Measurements from ENCODE around the gene CNTNAP2.

The CNTNAP2 gene

DNA sequence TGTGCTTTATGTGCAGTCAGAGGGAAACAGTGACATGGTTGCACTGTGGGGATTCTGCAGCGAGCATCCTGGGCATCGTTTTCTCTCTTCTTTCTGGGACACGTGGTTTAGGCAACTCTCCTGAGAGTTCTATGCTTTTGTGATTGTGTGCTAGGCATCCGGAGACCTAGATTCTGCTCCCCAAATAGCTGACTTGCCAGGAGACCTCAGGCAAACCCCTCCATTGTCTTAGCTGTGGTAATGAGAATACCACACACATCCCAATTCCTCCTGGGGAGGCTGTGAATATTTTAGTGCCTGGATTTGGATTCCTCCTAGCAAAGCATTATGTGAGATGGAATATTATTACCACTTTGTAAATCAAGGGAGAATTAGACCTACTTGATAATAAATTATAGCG lies 1862.0 kb downstream of the CNTNAP2 start:
- Histone ChIP-seq H3K4me3 (ENCODE audit: low read length) (no peak overlapping the region), H3K4me1 (ENCODE audit: control insufficient read depth, low read depth, low read length) (no peaks in the 10 kb centered on the region), H3K27me3 (ENCODE audit: control insufficient read depth, insufficient read depth, low read length) (no peaks in the 10 kb centered on the region), H3K27ac (ENCODE audit: low read length) (no peak overlapping the region), H3K36me3 (ENCODE audit: control insufficient read depth, low read depth, low read length) (no peaks in the 10 kb centered on the region), H3K9me3 (ENCODE audit: control insufficient read depth, low read depth, low read length) (no peaks in the 10 kb centered on the region), H3K9ac (ENCODE audit: low read length) (no peak overlapping the region)

DNA sequence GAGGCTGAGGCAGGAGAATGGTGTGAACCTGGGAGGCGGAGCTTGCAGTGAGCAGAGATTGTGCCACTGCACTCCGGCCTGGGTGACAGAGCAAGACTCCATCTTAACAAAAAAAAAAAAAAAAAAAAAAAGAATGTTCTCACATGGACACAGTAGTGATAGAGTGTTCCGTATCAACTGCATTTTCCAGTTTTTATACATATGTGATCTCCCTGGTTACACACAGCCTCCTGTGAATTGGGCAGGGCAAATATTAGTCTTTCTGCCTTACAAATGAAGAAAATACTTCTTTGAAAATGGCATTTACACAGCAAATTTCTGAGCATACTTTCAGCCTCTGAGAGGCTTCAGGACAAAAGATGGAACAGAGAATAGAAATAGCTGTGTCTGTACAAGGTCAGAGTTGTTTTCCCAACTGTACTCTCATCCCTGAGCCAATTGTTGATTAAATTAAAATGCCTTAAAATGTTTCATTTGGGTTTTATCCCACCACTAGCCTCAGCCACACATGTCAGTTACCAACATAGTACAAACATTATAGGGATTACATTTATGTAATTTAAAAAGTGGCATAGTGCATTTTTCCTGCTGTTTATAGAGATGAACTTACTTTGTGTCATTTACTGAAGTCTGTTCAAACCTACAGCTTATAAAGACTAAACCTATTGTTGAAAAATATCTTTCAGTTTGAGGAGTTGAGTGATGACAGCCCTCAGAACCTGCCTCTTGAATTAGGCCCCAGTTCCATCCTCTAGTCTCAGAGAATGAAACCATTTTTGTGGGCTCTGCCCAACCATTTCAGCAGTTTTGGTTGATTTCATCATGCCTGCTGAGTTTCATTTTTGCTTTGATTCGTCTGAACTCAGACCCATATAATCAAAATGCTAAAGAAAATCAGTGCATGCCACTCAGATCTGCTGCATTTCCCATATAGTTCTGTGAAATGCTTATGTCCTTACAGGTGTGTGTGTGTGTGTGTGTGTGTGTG lies 1864.5 kb downstream of the CNTNAP2 start:
- H3K36me3 ChIP-seq (ENCODE audit: control insufficient read depth, low read depth, low read length), result no peaks in the 10 kb centered on the region
- no peak overlapping the region for H3K27ac ChIP-seq (ENCODE audit: low read length)
- H3K4me3 ChIP-seq (ENCODE audit: low read length), result no peak overlapping the region
- no peaks in the 10 kb centered on the region for H3K9me3 ChIP-seq (ENCODE audit: control insufficient read depth, low read depth, low read length)
- H3K4me1 ChIP-seq (ENCODE audit: control insufficient read depth, low read depth, low read length), result peaks cover 9% of the 10 kb centered on the region
- H3K9ac ChIP-seq (ENCODE audit: low read length), result no peak overlapping the region
- H3K27me3 ChIP-seq (ENCODE audit: control insufficient read depth, insufficient read depth, low read length), result no peaks in the 10 kb centered on the region

DNA sequence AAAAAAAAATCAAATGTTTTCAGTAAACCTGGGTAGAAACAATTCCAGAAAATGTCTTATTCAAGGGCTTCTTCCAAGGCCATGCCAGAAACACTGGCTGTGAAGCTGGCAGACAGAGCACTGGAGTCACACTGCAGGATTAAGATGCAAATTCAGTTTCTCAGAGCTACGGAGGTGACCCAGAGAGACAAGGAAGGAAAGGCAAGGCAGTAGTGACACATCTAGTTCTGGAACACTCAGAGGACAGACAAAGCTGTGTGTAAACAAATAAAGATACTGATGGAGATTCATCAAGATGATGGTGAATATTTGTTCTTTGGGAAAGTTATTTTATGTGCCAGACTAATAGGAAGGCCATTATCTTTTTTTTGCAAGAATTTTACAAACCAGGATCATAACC lies 1865.7 kb downstream of the CNTNAP2 start:
- Histone ChIP-seq H3K4me1 (ENCODE audit: control insufficient read depth, low read depth, low read length) (peaks cover 9% of the 10 kb centered on the region), H3K9ac (ENCODE audit: low read length) (no peak overlapping the region), H3K27me3 (ENCODE audit: control insufficient read depth, insufficient read depth, low read length) (no peaks in the 10 kb centered on the region), H3K9me3 (ENCODE audit: control insufficient read depth, low read depth, low read length) (no peaks in the 10 kb centered on the region), H3K36me3 (ENCODE audit: control insufficient read depth, low read depth, low read length) (no peaks in the 10 kb centered on the region), H3K4me3 (ENCODE audit: low read length) (no peak overlapping the region), H3K27ac (ENCODE audit: low read length) (no peak overlapping the region)

DNA sequence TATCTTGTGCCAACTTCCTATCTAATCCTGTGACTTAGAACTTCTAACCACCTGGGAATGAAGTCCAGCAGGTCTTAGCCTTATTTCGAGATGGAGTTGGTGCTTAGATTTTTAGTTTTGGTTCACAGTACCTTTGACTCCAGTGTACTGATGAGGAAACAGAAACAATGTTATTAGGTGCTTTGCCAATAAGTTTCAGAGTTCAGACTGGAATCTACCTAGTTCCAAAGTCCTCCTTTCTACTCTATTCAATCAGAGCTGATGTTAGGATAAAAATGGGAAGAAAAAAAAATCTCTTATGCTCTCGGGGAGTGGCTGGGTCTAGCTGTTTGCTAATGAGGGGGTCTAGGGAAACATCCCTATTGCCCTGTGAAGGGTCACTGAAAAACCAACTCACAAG lies 1867.7 kb downstream of the CNTNAP2 start:
- Histone ChIP-seq H3K36me3 (ENCODE audit: control insufficient read depth, low read depth, low read length) (no peaks in the 10 kb centered on the region), H3K4me1 (ENCODE audit: control insufficient read depth, low read depth, low read length) (peaks cover 9% of the 10 kb centered on the region), H3K27me3 (ENCODE audit: control insufficient read depth, insufficient read depth, low read length) (no peaks in the 10 kb centered on the region), H3K4me3 (ENCODE audit: low read length) (no peak overlapping the region), H3K9me3 (ENCODE audit: control insufficient read depth, low read depth, low read length) (peaks cover under 1% of the 10 kb centered on the region), H3K9ac (ENCODE audit: low read length) (no peak overlapping the region), H3K27ac (ENCODE audit: low read length) (no peak overlapping the region)

DNA sequence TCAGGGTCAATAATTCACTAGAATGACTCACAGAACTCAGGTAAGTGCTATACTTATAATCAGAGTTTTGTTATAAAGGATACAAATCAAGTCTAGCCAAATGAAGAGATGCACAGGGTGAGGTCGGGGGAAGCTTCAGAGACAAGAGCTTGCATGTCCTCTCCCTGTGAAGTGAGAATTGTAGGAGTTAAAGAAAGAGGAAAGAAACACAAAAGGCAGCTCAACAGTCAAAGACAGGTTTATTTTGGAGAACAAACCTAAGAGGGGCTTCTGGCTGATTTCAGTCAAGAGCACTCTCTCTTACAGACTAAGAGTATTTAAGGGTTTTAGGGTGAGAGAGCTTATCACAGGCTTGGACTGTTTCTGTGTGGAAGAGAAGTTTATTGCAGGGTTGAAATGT lies 1873.5 kb downstream of the CNTNAP2 start:
- no peak overlapping the region for H3K27ac ChIP-seq (ENCODE audit: low read length)
- H3K4me3 ChIP-seq (ENCODE audit: low read length), result no peak overlapping the region
- no peaks in the 10 kb centered on the region for H3K27me3 ChIP-seq (ENCODE audit: control insufficient read depth, insufficient read depth, low read length)
- H3K4me1 ChIP-seq (ENCODE audit: control insufficient read depth, low read depth, low read length), result peaks cover 9% of the 10 kb centered on the region
- no peak overlapping the region for H3K9ac ChIP-seq (ENCODE audit: low read length)
- peaks cover 10% of the 10 kb centered on the region for H3K9me3 ChIP-seq (ENCODE audit: control insufficient read depth, low read depth, low read length)
- H3K36me3 ChIP-seq (ENCODE audit: control insufficient read depth, low read depth, low read length), result no peaks in the 10 kb centered on the region

DNA sequence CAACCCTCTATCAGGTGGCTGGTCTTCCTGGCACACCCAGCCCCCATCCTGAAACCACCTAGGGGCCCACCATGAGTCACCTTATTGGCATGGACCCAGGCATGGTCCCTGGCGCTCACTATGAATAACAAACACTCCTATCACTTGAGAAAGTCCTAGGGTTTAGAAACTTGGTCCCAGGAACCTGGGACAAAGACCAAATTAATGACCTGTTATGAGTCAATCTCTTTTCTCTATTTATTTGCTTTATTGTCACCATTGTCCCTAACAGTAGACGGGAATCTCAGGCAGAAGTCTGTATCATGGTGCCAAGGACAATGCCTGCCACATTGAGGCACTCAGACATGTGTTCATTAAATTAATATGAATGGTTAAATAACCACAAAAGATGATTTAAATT lies 1874.3 kb downstream of the CNTNAP2 start:
- Histone ChIP-seq H3K9me3 (ENCODE audit: control insufficient read depth, low read depth, low read length) (peaks cover 10% of the 10 kb centered on the region), H3K27ac (ENCODE audit: low read length) (no peak overlapping the region), H3K4me1 (ENCODE audit: control insufficient read depth, low read depth, low read length) (peaks cover under 1% of the 10 kb centered on the region), H3K9ac (ENCODE audit: low read length) (no peak overlapping the region), H3K27me3 (ENCODE audit: control insufficient read depth, insufficient read depth, low read length) (no peaks in the 10 kb centered on the region), H3K4me3 (ENCODE audit: low read length) (no peak overlapping the region), H3K36me3 (ENCODE audit: control insufficient read depth, low read depth, low read length) (no peaks in the 10 kb centered on the region)

DNA sequence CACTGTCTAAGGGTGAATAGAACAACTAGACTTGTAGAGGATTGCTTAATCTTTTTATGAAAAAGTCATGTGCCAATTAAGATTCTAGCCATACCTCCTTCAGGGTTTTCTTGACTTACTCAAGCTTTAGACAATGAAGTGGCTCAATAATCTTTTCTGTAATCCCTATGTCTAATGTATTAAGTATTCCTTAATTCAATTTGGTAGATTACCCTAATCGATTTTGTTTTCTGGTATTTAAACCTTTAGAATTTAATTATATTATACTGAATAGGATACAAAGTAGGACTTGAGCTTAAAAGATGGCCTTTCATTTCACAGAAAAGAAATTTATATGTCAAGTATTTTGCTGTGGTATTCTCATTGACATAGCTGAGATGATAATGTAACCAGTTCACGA lies 1876.1 kb downstream of the CNTNAP2 start:
- Histone ChIP-seq H3K27ac (ENCODE audit: low read length) (no peak overlapping the region), H3K27me3 (ENCODE audit: control insufficient read depth, insufficient read depth, low read length) (no peaks in the 10 kb centered on the region), H3K9ac (ENCODE audit: low read length) (no peak overlapping the region), H3K9me3 (ENCODE audit: control insufficient read depth, low read depth, low read length) (peaks cover 10% of the 10 kb centered on the region), H3K4me1 (ENCODE audit: control insufficient read depth, low read depth, low read length) (no peaks in the 10 kb centered on the region), H3K36me3 (ENCODE audit: control insufficient read depth, low read depth, low read length) (no peaks in the 10 kb centered on the region), H3K4me3 (ENCODE audit: low read length) (no peak overlapping the region)

DNA sequence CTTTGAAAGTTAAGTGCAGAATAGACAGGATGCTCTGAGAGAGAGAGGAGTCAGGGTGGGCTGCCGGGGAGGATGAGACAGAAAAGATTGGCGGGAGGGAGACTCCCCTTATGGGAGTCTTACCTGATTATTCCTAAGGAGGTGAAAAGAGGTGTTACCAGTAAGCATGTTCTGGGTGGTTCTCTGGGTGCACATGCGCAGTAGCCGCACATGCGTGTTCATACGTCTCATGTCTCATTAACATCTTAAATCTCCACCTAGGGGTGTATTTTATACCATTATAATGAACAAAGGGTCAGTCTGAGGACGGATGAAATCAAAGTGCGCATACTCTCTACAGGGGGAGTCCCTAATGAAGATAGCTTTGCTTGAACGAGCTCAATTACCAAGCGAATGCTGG lies 1881.0 kb downstream of the CNTNAP2 start:
- Histone ChIP-seq H3K4me1 (ENCODE audit: control insufficient read depth, low read depth, low read length) (peaks cover 8% of the 10 kb centered on the region), H3K9me3 (ENCODE audit: control insufficient read depth, low read depth, low read length) (no peaks in the 10 kb centered on the region), H3K9ac (ENCODE audit: low read length) (no peak overlapping the region), H3K4me3 (ENCODE audit: low read length) (no peak overlapping the region), H3K27me3 (ENCODE audit: control insufficient read depth, insufficient read depth, low read length) (no peaks in the 10 kb centered on the region), H3K27ac (ENCODE audit: low read length) (no peak overlapping the region), H3K36me3 (ENCODE audit: control insufficient read depth, low read depth, low read length) (no peaks in the 10 kb centered on the region)

DNA sequence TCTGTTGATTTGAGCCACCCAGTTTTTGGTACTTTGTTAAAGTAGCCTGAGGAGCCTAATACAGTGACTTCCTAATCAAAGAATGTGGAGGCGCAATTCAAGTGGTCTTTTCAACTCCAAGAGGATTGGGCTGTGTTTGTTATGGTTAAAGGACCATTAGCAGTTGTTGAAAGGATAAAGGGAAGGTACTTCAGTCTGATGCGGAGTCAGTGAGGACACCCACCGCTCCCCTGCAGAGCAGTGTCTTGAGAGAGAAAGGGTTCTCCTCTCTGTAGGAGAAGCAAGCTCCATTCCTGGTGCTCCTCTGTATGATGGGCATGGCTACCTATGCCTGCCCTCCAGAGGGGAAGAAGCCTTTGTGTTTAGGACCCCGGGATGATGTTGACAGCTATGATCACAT lies 1883.4 kb downstream of the CNTNAP2 start:
- H3K9ac ChIP-seq (ENCODE audit: low read length), result no peak overlapping the region
- H3K36me3 ChIP-seq (ENCODE audit: control insufficient read depth, low read depth, low read length), result no peaks in the 10 kb centered on the region
- no peaks in the 10 kb centered on the region for H3K9me3 ChIP-seq (ENCODE audit: control insufficient read depth, low read depth, low read length)
- H3K4me1 ChIP-seq (ENCODE audit: control insufficient read depth, low read depth, low read length), result peaks cover 8% of the 10 kb centered on the region
- H3K27ac ChIP-seq (ENCODE audit: low read length), result no peak overlapping the region
- H3K27me3 ChIP-seq (ENCODE audit: control insufficient read depth, insufficient read depth, low read length), result no peaks in the 10 kb centered on the region
- H3K4me3 ChIP-seq (ENCODE audit: low read length), result no peak overlapping the region

DNA sequence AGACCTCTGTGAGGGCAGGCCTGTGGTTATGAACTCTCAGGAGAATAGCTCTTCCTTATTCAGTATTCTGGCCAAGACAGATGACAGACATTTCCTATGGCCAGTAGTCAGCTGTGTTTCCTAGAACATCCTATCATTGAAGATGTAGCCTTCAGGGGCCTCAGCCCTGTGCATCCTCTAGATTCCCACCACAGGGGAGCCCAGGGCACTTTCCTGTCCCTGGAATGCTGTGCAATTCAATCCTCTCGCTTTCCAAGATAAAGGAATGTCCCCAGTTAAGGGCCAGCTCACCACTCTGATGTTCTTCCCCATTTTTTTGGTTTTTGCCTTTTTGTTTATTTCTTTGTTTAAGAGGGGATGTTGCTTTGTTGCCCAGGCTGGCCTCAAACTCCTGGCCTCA lies 1895.2 kb downstream of the CNTNAP2 start:
- H3K4me1 ChIP-seq (ENCODE audit: control insufficient read depth, low read depth, low read length), result no peaks in the 10 kb centered on the region

DNA sequence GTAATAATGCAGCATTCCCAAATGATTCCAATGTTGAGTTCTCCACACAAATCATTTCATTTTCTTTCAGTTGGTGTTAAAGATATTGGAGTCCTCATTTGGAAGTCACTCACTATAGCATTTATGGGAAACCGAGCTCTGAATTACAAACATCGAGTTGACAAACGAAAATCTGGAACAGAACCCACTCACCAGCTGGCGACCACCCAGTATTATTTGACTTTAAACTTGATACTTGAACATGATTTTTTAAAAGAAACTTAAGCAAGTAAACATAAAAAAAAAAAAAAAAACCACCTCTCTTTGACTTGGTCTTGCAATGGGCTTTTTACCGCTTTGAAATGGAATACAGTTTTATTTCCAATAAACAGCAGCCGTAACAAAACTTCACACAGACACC lies 1897.4 kb downstream of the CNTNAP2 start:
- no peaks in the 10 kb centered on the region for H3K4me1 ChIP-seq (ENCODE audit: control insufficient read depth, low read depth, low read length)
- H3K4me3 ChIP-seq (ENCODE audit: low read length), result no peak overlapping the region
- H3K9me3 ChIP-seq (ENCODE audit: control insufficient read depth, low read depth, low read length), result no peaks in the 10 kb centered on the region
- no peak overlapping the region for H3K27ac ChIP-seq (ENCODE audit: low read length)
- H3K9ac ChIP-seq (ENCODE audit: low read length), result no peak overlapping the region
- H3K27me3 ChIP-seq (ENCODE audit: control insufficient read depth, insufficient read depth, low read length), result no peaks in the 10 kb centered on the region
- no peaks in the 10 kb centered on the region for H3K36me3 ChIP-seq (ENCODE audit: control insufficient read depth, low read depth, low read length)

More for the DNA sequence above, 1895.2 kb downstream of the CNTNAP2 start:
- H3K9ac ChIP-seq (ENCODE audit: low read length), result no peak overlapping the region
- H3K36me3 ChIP-seq (ENCODE audit: control insufficient read depth, low read depth, low read length), result no peaks in the 10 kb centered on the region
- H3K27ac ChIP-seq (ENCODE audit: low read length), result no peak overlapping the region
- no peaks in the 10 kb centered on the region for H3K27me3 ChIP-seq (ENCODE audit: control insufficient read depth, insufficient read depth, low read length)
- no peaks in the 10 kb centered on the region for H3K9me3 ChIP-seq (ENCODE audit: control insufficient read depth, low read depth, low read length)
- H3K4me3 ChIP-seq (ENCODE audit: low read length), result no peak overlapping the region

DNA sequence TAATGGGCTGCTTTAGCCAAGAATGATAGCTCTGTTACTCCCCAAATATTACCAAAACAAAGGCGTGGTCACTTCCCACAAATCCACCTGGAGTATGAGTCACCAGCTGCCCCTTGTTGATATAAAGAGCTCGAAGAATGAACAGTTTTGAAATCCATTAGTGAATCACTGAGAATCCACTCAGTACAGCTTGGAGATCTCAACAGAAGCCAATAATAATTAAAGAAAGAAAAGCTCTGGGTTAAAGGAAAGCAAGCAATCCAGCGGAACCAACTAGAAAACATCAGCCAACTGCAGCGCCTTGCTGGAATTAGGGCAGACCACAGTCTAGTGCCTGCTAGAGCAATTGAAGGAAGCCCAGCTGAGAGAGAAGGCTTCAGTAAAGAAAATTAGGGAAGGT lies 1897.9 kb downstream of the CNTNAP2 start:
- H3K27ac ChIP-seq (ENCODE audit: low read length), result no peak overlapping the region
- H3K9me3 ChIP-seq (ENCODE audit: control insufficient read depth, low read depth, low read length), result no peaks in the 10 kb centered on the region
- H3K4me3 ChIP-seq (ENCODE audit: low read length), result no peak overlapping the region
- H3K9ac ChIP-seq (ENCODE audit: low read length), result no peak overlapping the region
- H3K27me3 ChIP-seq (ENCODE audit: control insufficient read depth, insufficient read depth, low read length), result no peaks in the 10 kb centered on the region
- H3K36me3 ChIP-seq (ENCODE audit: control insufficient read depth, low read depth, low read length), result no peaks in the 10 kb centered on the region
- no peaks in the 10 kb centered on the region for H3K4me1 ChIP-seq (ENCODE audit: control insufficient read depth, low read depth, low read length)
